GM06990 (cell line): Measurements from ENCODE around the gene GADD45B.
A peak's percentile ranks its signal among the peaks of the same experiment; 100 is the strongest.

Experiments
- DNase-seq: peaks from one replicate; pipeline ENCODE4 v3.0.0-alpha.2; 2011; ENCODE audit not compliant: insufficient read length; ENCODE audit errors: extremely low read depth
- H3K27me3 ChIP-seq: replicated peaks from 2 replicates; pipeline ENCODE4 v1.6.0; 2011; ENCODE audit warnings: low read length; ENCODE audit not compliant: control insufficient read depth, insufficient read depth
- H3K36me3 ChIP-seq: 2 replicates; pipeline ENCODE4 v1.5.1; 2011; ENCODE audit warnings: low read length; ENCODE audit not compliant: control insufficient read depth, insufficient read depth
- H3K4me3 ChIP-seq: replicated peaks from 2 replicates; pipeline ENCODE4 v1.5.1; 2011; ENCODE audit warnings: low read depth, mild to moderate bottlenecking, control low read depth, low read length
- TF ChIP-seq, protein P1 (sequence below): IDR thresholded peaks from 2 replicates; pipeline ENCODE4 v1.5.1; 2011; ENCODE audit warnings: low read length, control low read depth, mild to moderate bottlenecking, inconsistent platforms; ENCODE audit not compliant: insufficient read depth, poor library complexity, severe bottlenecking

Gene GADD45B

DNA sequence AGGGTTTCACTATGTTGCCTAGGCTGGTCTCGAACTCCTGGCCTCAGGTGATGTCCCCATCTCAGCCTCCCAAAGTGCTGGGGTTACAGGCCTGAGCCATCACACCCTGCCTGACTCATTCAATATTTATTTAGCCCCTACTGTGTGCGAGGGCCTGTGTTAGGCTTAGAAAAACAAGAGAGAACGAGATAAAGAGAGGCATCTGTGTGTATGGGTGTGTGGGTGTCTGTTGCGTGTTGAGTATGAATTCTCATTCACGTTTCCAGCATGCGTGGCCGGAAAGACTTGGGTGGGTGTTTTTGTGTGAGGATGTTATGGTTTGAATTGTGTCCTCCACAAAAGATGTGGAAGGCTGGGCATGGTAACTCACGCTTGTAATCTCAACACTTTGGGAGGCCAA lies 9.5 kb downstream of the GADD45B start:
- Histone ChIP-seq H3K4me3 (no peak overlapping the region), H3K27me3 (no peaks in the 10 kb centered on the region; the same call in 1 of the 2 replicates), H3K36me3 (no peaks in the 10 kb centered on the region; the same call in 1 of the 2 replicates)
- TF ChIP-seq, protein P1, sequence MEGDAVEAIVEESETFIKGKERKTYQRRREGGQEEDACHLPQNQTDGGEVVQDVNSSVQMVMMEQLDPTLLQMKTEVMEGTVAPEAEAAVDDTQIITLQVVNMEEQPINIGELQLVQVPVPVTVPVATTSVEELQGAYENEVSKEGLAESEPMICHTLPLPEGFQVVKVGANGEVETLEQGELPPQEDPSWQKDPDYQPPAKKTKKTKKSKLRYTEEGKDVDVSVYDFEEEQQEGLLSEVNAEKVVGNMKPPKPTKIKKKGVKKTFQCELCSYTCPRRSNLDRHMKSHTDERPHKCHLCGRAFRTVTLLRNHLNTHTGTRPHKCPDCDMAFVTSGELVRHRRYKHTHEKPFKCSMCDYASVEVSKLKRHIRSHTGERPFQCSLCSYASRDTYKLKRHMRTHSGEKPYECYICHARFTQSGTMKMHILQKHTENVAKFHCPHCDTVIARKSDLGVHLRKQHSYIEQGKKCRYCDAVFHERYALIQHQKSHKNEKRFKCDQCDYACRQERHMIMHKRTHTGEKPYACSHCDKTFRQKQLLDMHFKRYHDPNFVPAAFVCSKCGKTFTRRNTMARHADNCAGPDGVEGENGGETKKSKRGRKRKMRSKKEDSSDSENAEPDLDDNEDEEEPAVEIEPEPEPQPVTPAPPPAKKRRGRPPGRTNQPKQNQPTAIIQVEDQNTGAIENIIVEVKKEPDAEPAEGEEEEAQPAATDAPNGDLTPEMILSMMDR: no peak
- DNase-seq: no peak

DNA sequence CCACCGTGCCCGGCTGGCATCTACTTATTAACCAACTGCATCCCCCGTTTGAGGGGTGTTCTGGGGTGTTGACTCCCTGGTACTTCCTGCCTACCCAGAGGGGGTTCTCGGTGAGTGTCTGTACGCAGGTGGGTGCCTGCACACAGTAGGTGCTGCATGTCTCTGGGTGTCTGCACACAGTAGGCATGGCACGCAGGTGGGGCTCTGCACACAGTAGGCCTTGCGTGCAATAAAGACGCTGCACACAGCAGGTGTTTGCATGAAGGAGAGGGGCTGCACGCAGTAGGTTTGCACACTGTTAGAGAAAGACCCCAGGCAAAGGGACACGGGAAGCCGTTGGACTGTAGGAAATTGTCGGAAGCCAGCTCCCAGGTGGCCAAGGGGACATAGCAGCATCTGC lies 11.2 kb downstream of the GADD45B start:
- no peak overlapping the region for H3K4me3 ChIP-seq
- H3K36me3 ChIP-seq: no peaks in the 10 kb centered on the region
- H3K27me3 ChIP-seq: no peaks in the 10 kb centered on the region; the same call in 1 of the 2 replicates
- TF ChIP-seq, protein P1: no peak
- no peak for DNase-seq

DNA sequence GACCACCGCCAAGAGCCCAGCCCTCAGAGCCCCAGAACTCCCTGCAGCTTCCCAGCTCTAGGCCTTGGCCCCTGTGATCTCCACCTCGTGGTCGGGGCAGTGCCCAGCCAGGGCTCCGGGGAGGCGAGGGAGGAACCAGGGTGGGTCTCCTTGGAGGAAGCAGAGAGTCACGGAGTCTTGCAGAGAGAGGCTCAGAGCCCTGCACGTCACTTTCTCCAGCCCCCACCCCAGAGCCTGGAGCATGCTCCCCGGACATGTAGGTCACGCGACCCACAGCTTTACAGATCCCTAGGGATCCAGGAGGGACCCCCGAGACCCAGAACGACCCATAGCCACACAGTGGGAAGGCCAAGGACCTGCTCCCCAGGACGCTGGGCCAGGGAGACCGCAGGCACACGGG lies 11.9 kb downstream of the GADD45B start:
- H3K36me3 ChIP-seq: no peaks in the 10 kb centered on the region
- DNase-seq: no peak
- TF ChIP-seq, protein P1: no peak
- no peaks in the 10 kb centered on the region; the same call in 1 of the 2 replicates for H3K27me3 ChIP-seq
- H3K4me3 ChIP-seq: no peak overlapping the region

DNA sequence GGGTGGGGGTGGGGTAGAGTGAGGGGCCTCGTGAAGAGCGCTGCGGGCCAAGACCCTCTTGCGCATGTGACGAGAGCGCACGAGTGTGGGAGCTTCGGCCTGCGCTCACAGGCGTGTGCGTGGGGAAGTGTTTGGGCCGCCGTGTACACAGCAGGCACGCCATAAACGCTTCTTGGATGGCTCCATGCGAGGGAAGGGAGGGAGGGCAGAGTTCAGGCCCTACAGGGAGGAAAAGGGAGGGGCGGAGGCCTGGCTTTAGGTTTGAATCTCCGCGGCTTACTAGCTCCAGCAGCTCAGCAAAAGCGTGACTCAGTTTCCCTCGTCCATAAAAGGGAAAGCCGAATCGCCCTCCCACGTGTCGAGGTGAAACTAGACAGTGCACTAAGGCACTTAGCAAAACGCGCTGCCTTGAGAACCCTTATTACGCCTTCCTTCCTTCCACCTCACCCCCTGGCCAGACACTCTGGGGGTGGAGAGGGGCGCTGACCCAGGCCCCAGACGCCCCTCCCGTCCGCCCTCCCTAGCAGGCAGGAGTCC lies 12.5 kb downstream of the GADD45B start:
- no peak for DNase-seq
- no peaks in the 10 kb centered on the region; the same call in 1 of the 2 replicates for H3K27me3 ChIP-seq
- H3K36me3 ChIP-seq: no peaks in the 10 kb centered on the region
- H3K4me3 ChIP-seq: peak overlapping the region; percentile 10; the same call in 1 of the 2 replicates
- TF ChIP-seq, protein P1: no peak

DNA sequence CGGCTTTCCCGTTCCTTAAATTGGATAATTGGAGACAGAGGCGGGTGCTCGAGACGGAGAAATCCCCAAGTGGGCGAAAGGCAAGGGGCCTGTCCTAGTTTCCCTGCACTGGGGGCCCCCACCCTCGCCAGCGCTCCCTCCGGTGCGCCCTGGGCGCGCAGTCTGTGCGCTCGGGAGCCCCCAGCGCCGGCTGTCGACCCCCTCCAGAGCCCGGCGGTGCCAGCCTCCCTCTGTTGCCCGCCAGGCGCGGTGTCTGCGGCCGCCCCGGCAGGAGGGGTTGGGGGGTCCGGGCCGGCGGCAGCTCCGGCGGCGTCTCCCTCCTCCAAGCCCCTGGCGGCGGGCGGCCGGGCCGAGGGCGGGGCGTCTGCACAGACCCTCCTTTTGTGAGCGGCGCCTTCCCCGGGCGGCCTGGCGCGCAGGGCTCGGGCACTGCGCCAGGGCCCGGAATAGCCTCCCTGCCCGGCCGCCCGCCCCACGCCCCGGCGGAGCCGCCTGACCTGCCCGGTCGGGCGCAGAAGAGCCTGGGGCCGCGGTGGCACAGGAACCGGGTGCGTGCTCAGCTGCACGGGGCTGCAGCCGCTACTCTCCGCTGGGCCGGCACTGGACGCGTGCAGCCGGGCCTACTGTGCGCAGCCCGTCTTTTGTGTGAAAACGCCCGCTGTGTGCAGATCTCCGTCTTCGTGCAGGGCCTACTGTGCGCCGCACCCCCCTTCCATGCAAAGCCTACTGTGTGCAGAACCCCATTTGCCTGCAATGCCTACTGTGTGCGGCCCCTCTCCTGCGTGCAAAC lies 13.2 kb downstream of the GADD45B start:
- TF ChIP-seq, protein P1: no peak
- peak overlapping the region; percentile 10; the same call in 1 of the 2 replicates for H3K4me3 ChIP-seq
- no peak for DNase-seq
- H3K36me3 ChIP-seq: no peaks in the 10 kb centered on the region
- H3K27me3 ChIP-seq: no peaks in the 10 kb centered on the region; the same call in 1 of the 2 replicates
